Fibroblast of mammary gland (primary cell): ENCODE results near the gene ADM5.

Source experiments
- DNase-seq: peaks from one replicate; pipeline ENCODE4 v3.0.0-alpha.2; 2010; ENCODE audit warnings: low read depth
- H3K4me3 ChIP-seq: 2 replicates; pipeline ENCODE4 v1.5.1; 2011; ENCODE audit warnings: low read depth, mild to moderate bottlenecking, low read length, moderate library complexity; ENCODE audit not compliant: control insufficient read depth
- CTCF ChIP-seq: conservative IDR thresholded peaks from 2 replicates; pipeline ENCODE4 v1.5.1; 2011; ENCODE audit warnings: low read depth, low read length, inconsistent platforms; ENCODE audit not compliant: control insufficient read depth, insufficient read depth

Gene ADM5

GRCh38 chr19:49676784-49677230 is 12.6 kb upstream of the ADM5 start:
- peak overlapping the region; percentile 96 for H3K4me3 ChIP-seq
- no peak for TF ChIP-seq CTCF
- DNase-seq: peak; percentile 100

- DNase-seq: no peak
- TF ChIP-seq CTCF: no peak
- peak within 1 kb of the TSS; percentile 96 for H3K4me3 ChIP-seq
Observed at GRCh38 chr19:49677231-49677900, 12.0 kb upstream of the ADM5 start, which contains the start of gene PRMT1. Gene PRMT1, plus strand, starts transcription at chr19:49677271. Its CDS starts 10 bp downstream, at chr19:49677281.

- TF ChIP-seq CTCF: peak; percentile 54
- peak; percentile 70 for DNase-seq
- H3K4me3 ChIP-seq: peak overlapping the region; percentile 96
Observed at GRCh38 chr19:49677901-49678674, 11.3 kb upstream of the ADM5 start.

GRCh38 chr19:49678985-49679770 is 10.2 kb upstream of the ADM5 start:
- DNase-seq: no peak
- TF ChIP-seq CTCF: no peak
- no peak overlapping the region for H3K4me3 ChIP-seq

- no peak overlapping the region for H3K4me3 ChIP-seq
- DNase-seq: no peak
- no peak for TF ChIP-seq CTCF
Observed at GRCh38 chr19:49679771-49680413, 9.5 kb upstream of the ADM5 start.
